Stimulated activated CD4-positive, alpha-beta T cell treated with anti-CD3 and anti-CD28 coated beads, Interleukin-1b, Interleukin-23, amount 100 ng/mL, for 4 hours (primary cell): ENCODE results near the gene ATP6V1F.

Source experiments
- DNase-seq, 2 donors: peaks; one replicate each; pipeline ENCODE4 v3.0.0-alpha.2; 2020; ENCODE audit warnings: low read depth in 2 of 2

Gene ATP6V1F

GRCh38 chr7:128848289-128849155 is 14.1 kb upstream of the ATP6V1F start:
- no peak for DNase-seq

- DNase-seq, result no peak
These were observed 13.5 kb upstream of the ATP6V1F start for GRCh38 chr7:128849156-128849515.

- no peak for DNase-seq
These were observed 12.7 kb upstream of the ATP6V1F start for GRCh38 chr7:128849804-128850490.

GRCh38 chr7:128852537-128853254 is 10.0 kb upstream of the ATP6V1F start:
- no peak for DNase-seq

- DNase-seq, result no peak
These were observed 8.9 kb upstream of the ATP6V1F start for GRCh38 chr7:128853799-128854198.

- DNase-seq, result no peak
These were observed 8.3 kb upstream of the ATP6V1F start for GRCh38 chr7:128854396-128854795.

GRCh38 chr7:128855559-128855958 is 7.1 kb upstream of the ATP6V1F start:
- no peak for DNase-seq

DNA sequence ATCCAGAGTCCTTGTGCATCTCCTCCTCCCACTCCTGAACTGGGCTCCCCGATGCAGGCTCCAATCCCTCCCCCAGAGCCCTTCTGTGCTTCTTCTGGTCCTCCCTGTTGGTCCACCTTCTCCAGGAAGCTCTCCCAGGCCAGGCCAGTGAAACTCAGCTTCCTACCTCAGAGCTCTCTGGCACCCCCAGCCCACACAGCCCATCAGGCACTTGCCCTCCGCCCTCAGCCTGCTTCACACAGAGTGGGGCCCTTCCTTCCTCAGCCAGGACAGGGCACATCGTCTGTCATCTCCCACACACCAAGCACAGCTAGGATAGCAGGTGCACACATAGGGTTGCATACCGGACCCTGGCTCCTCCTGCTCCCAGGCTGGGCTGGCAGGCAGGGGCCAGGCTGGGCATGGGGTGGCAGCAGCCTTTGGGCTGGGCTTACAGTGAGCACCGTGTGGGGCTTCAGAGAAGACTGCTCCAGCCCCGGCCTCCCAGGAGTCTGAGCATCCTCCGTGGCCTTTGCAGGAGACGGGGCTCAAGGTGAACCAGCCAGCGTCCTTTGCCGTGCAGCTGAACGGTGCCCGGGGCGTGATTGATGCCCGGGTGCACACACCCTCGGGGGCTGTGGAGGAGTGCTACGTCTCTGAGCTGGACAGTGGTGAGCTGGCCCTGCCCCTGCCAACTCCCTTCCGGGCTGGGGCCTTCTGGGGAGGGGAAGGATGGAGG is 6.5 kb upstream of the ATP6V1F start:
- DNase-seq, result no peak

DNA sequence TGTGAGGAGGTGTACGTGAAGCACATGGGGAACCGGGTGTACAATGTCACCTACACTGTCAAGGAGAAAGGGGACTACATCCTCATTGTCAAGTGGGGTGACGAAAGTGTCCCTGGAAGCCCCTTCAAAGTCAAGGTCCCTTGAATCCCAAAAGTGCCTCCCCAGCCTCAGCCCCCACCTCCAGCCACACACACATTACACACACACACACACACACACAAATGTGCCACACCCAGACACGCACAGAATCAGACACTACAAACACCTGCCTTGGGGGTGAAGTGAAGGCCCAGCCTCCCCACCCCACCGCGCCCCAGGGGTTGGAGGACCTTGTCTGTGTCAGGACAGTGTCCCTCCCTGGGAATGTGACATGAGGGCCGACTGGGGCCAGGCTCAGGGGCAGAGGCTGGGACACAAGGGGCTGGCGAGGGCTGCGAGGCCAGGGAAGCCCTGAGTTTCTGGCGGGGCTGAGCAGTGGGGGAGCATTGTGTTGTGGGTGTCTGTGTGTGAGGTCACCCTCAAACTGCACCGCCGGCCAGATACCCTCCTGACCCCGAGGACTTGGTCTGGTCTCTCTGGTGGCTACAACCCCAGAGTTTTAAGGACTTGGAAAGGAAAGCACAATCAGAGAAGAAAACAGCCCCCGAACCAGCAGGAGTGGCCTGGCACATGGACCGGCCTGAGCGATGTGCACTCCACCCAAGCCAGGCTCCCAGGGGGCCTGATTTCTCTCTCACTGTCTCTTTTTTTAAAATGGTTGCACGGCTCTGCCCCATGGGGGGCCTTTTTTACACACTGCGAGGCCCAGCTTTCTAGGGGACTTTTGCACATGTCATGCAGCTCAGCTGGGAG is 4.0 kb upstream of the ATP6V1F start:
- DNase-seq, result no peak

DNA sequence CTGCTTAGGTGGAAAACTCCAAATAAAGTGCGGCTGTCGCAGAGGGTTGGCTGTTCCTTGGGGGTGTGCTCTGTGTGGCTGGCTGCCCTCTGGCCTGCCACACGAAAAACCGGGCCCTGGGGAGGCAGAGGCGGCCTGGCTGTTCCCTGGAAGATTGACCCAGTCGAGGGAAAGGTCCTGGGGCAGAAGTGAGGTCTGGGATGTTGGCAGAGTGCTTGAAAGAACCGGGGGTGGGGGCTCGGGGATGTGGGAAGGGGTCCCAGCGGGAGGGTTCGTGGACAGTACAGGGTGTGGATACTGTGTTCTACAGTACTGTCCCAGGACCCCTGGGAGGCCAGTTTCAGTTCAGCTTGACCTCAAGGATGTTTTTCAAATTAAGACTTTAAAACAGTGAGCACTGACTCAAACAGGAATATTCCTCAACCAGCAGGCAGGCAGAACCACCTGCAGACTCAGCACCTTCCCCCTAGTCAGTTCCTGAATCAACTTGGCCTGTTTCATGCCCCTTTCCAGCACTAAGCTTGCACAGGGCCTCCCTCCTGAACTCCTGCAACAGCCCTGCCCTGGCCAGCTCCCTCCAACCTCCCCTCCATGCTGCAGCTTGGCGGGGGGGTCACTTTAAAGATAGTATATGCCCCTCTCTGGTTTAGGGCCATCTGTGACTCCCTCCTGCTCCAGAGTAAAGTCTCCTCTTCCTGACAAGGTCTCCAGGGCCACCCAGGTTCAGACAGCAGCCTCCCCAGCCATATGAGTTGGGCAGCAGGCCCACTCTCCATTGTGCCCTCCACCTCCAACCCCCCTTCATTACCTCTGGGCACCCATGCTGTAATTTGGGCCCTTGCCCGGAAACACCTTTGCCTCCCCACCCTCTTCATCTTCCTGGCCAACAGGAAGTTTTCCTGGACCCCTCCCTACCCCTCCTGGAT is 3.2 kb upstream of the ATP6V1F start:
- DNase-seq, result no peak

GRCh38 chr7:128860158-128861073 is 2.2 kb upstream of the ATP6V1F start:
- DNase-seq, result no peak

DNA sequence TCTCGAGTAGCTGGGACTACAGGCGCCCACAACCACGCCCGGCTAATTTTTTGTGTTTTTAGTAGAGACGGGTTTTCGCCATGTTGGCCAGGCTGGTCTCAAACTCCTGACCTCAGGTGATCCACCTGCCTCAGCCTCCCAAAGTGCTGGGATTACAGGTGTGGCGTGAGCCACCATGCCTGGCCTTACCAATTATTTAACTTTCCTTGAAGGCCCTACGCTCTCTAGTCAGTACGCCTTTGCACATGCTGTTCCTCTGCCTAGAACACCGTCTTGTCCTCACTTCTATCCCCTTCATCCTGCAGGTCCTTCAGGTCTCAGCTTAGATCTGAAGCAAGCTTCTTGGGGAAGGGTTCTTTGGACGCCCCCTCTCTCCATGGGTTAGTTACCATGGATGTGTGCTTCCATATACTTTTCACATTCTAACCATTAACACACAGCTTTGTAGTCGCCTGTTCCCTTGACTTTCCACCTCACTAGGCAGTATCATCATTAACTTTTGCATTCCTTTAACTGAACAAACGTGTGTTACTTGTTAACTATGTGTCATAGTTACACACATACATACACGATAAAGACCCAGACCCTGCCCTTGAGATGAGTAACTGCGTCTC is 592 bp upstream of the ATP6V1F start:
- DNase-seq, result no peak

- peak; percentile 18 to 29 for DNase-seq
These were observed 855 bp downstream of the ATP6V1F start for GRCh38 chr7:128863433-128863989.

DNA sequence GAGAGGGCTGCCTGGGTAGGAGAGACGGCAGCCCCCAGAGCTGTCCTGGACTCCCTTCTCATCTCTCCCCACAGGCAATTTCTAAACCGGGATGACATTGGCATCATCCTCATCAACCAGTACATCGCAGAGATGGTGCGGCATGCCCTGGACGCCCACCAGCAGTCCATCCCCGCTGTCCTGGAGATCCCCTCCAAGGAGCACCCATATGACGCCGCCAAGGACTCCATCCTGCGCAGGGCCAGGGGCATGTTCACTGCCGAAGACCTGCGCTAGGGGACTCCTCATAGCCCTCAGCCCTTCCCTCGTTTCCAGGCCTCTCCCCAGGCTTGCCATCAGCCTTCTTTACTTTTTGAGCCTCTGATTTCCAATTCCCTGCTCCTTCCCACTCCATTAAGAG is 2.6 kb downstream of the ATP6V1F start:
- DNase-seq, result no peak

DNA sequence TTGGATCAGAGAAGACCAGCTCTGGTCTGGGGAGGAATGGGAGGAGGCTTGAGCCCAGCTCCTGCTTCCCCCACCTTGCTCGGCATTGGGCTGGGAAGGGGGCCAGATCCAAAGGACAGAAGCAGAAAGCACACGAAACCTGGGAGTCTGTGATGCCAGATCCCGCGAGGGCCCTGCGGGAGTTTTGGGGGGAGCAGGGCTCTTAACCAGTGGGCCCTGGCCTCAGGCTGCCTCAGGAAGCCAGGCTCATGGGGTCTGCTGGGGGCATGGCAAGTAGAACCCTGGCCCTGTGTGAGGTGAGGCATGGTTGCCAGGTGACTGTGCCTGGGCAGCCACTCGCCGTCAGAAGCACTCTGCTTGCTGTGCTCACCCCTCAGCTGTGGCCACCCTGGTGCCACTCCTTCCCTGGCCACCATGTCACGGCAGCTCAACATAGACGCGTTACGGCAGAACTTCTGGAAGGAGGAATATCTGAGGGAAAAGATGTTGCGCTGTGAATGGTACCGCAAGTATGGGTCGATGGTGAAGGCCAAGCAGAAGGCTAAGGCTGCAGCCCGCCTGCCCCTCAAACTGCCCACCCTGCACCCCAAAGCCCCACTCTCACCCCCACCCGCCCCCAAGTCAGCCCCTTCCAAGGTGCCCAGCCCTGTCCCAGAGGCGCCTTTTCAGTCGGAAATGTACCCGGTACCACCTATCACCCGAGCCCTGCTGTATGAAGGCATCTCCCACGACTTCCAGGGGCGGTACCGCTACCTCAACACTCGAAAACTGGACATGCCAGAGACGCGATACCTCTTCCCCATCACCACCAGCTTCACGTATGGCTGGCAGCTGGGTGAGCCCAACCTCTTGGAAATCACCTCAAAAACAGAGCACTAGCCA is 3.6 kb downstream of the ATP6V1F start:
- DNase-seq, result no peak

DNA sequence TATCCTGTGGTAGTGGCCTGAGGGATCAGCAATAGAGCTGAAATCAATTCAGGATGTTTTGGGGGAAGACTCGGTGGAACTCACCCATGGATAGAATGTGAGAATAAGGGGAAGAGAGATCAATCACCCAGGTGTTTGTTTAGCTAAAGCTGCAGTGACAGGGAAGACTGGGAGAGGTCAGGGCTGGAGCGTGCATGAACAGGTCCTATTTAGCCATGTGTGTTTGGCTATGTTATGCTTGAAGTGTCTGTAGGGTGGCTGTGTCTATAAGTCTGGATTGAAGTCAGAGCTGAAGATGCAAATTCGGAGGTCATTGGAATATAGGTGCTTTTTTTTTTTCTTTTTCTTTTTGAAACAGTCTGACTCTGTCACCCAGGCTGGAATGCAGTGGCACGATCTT is 4.6 kb downstream of the ATP6V1F start:
- no peak for DNase-seq
